Mesenchymal stem cell (in vitro differentiated cells and primary cell): ENCODE data around the gene GLO1.
A peak's percentile ranks its signal among the peaks of the same experiment; 100 is the strongest.

Experiments
- DNase-seq: peaks from one replicate; pipeline ENCODE4 v3.0.0-alpha.2; 2013
- H2AFZ ChIP-seq: one replicate; pipeline ENCODE4 v1.6.1; 2013; ENCODE audit warnings: low read depth, mild to moderate bottlenecking, control low read depth, inconsistent platforms, low read length, moderate library complexity
- H2AK5ac ChIP-seq: 2 replicates; pipeline ENCODE4 v1.6.1; 2013; ENCODE audit warnings: low read length, moderate library complexity, mild to moderate bottlenecking, inconsistent platforms; ENCODE audit not compliant: severe bottlenecking
- H2BK120ac ChIP-seq: one replicate; pipeline ENCODE4 v1.6.1; 2013; ENCODE audit warnings: low read depth, mild to moderate bottlenecking, inconsistent platforms, low read length, moderate library complexity
- H2BK12ac ChIP-seq, 2 experiments: one replicate each; pipeline ENCODE4 v1.6.1; 2013; ENCODE audit warnings: inconsistent platforms in 2 of 2, low read length in 2 of 2, mild to moderate bottlenecking in 2 of 2, moderate library complexity in 2 of 2, control low read depth in 1 of 2
- H2BK15ac ChIP-seq: one replicate; pipeline ENCODE4 v1.6.1; 2013; ENCODE audit warnings: mild to moderate bottlenecking, low read depth, inconsistent platforms; ENCODE audit not compliant: poor library complexity, severe bottlenecking
- H2BK5ac ChIP-seq: 2 replicates; pipeline ENCODE4 v1.6.1; 2013; ENCODE audit warnings: low read depth, mild to moderate bottlenecking, low read length, control low read depth, inconsistent platforms; ENCODE audit not compliant: poor library complexity, severe bottlenecking
- H3K14ac ChIP-seq, 2 experiments: one replicate each; pipeline ENCODE4 v1.6.1; 2013; ENCODE audit warnings: inconsistent platforms in 2 of 2, low read length in 2 of 2, control low read depth in 1 of 2, mild to moderate bottlenecking in 1 of 2, moderate library complexity in 1 of 2
- H3K18ac ChIP-seq, 2 experiments: one replicate each; pipeline ENCODE4 v1.6.1; 2013; ENCODE audit warnings: inconsistent platforms in 2 of 2, low read length in 2 of 2, control low read depth in 1 of 2, low read depth in 1 of 2, mild to moderate bottlenecking in 1 of 2
- H3K23ac ChIP-seq, 2 experiments: one replicate each; pipeline ENCODE4 v1.6.1; 2013; ENCODE audit warnings: inconsistent platforms in 2 of 2, low read length in 2 of 2, mild to moderate bottlenecking in 2 of 2, moderate library complexity in 2 of 2, control low read depth in 1 of 2
- H3K27ac ChIP-seq: 2 replicates; pipeline ENCODE4 v1.5.1; 2013; ENCODE audit warnings: mild to moderate bottlenecking, moderate library complexity, low read length, control low read depth, inconsistent platforms; ENCODE audit not compliant: poor library complexity, severe bottlenecking
- H3K27me3 ChIP-seq, 2 experiments: 2 replicates each; pipeline versions ENCODE4 v1.6.1 to v1.7.0; 2013; ENCODE audit warnings: low read length in 2 of 2, mild to moderate bottlenecking in 2 of 2, moderate library complexity in 2 of 2, control low read depth in 1 of 2, inconsistent platforms in 1 of 2; ENCODE audit not compliant: control insufficient read depth in 1 of 2, insufficient read depth in 1 of 2
- H3K36me3 ChIP-seq, 2 experiments: 2 replicates each; pipeline versions ENCODE4 v1.6.1 to v1.7.0; 2013; ENCODE audit warnings: low read length in 2 of 2, control low read depth in 1 of 2, inconsistent platforms in 1 of 2, low read depth in 1 of 2, mild to moderate bottlenecking in 1 of 2; ENCODE audit not compliant: insufficient read depth in 2 of 2, control insufficient read depth in 1 of 2
- H3K4ac ChIP-seq, 2 experiments: one replicate each; pipeline ENCODE4 v1.6.1; 2013; ENCODE audit warnings: inconsistent platforms in 2 of 2, low read length in 2 of 2, mild to moderate bottlenecking in 2 of 2, moderate library complexity in 2 of 2, control low read depth in 1 of 2, low read depth in 1 of 2
- H3K4me1 ChIP-seq: 2 replicates; pipeline ENCODE4 v1.6.1; 2013; ENCODE audit warnings: low read depth, low read length, control low read depth; ENCODE audit not compliant: control insufficient read depth, insufficient read depth
- H3K4me2 ChIP-seq: 2 replicates; pipeline ENCODE4 v1.6.1; 2013; ENCODE audit warnings: low read length, mild to moderate bottlenecking, inconsistent platforms; ENCODE audit not compliant: poor library complexity, severe bottlenecking
- H3K4me3 ChIP-seq, 2 experiments: 2 replicates each; pipeline versions ENCODE4 v1.5.1 to v1.7.0; 2013; ENCODE audit warnings: low read length in 2 of 2, mild to moderate bottlenecking in 2 of 2, control low read depth in 1 of 2, low read depth in 1 of 2; ENCODE audit not compliant: insufficient read depth in 1 of 2
- H3K79me1 ChIP-seq: replicated peaks from 2 replicates; pipeline ENCODE4 v1.6.1; 2013; ENCODE audit warnings: mild to moderate bottlenecking, control low read depth, low read length, inconsistent platforms; ENCODE audit not compliant: poor library complexity, severe bottlenecking
- H3K9ac ChIP-seq: 2 replicates; pipeline ENCODE4 v1.7.0; 2013; ENCODE audit warnings: mild to moderate bottlenecking, low read length, moderate library complexity
- H3K9me3 ChIP-seq: 2 replicates; pipeline ENCODE4 v1.7.0; 2013; ENCODE audit warnings: mild to moderate bottlenecking, low read length; ENCODE audit not compliant: control insufficient read depth
- H4K8ac ChIP-seq: one replicate; pipeline ENCODE4 v1.6.1; 2013; ENCODE audit warnings: inconsistent platforms, mild to moderate bottlenecking, low read length, moderate library complexity
- H4K91ac ChIP-seq: one replicate; pipeline ENCODE4 v1.6.1; 2013; ENCODE audit warnings: mild to moderate bottlenecking, low read length, inconsistent platforms
- WGBS: methylation state at CpG from one replicate; pipeline ENCODE4 v1.1.7; 2013; ENCODE audit warnings: mixed read lengths; 5-methylcytosine and 5-hydroxymethylcytosine counted together

Gene GLO1

DNA sequence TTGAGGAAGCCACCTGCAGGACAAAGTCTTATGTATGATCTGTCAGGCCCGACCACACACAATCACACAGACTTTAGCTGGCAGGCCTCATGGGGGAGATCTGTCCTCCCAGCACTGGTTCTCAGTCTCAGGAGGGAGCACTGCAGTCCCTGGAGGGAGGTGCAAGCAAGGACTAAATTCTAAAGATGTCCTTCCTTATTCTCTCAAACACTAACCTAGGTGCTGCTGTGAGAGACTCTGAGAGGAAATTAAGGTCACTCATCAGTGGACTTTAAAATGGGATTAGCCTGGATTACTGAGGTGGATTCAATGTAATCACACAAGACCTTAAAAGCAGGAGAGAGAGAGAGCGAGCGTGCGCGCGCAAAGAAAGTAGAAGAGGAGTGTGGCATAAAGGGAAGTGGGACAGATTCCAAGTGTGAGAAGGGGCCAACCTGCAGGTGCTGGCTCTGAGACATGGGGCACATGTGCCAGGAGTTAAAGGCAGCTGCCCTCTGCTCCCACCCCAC lies 14.3 kb downstream of the GLO1 start:
- no peak overlapping the region for H4K8ac ChIP-seq
- H3K23ac ChIP-seq: no peak overlapping the region
- H2AFZ ChIP-seq: no peak overlapping the region
- 99% methylated on average over 6 of the region's 6 CpGs for WGBS
- no peak overlapping the region for H2BK120ac ChIP-seq
- no peak overlapping the region for H3K27ac ChIP-seq
- peaks cover 3 to 16% of the 10 kb centered on the region in 2 experiments for H3K36me3 ChIP-seq
- no peak overlapping the region for H3K18ac ChIP-seq
- no peaks in the 10 kb centered on the region for H3K9me3 ChIP-seq
- no peak overlapping the region for H4K91ac ChIP-seq
- H3K4me2 ChIP-seq: no peak overlapping the region
- no peak for DNase-seq
- peak overlapping the region in 1 of 2 experiments; percentile 38 for H3K14ac ChIP-seq
- H3K9ac ChIP-seq: no peak overlapping the region
- H3K79me1 ChIP-seq: peaks cover 16% of the 10 kb centered on the region
- H2BK12ac ChIP-seq: no peak overlapping the region
- H2BK5ac ChIP-seq: no peak overlapping the region
- H3K4me3 ChIP-seq: no peak overlapping the region
- no peak overlapping the region for H2BK15ac ChIP-seq
- no peak overlapping the region for H2AK5ac ChIP-seq
- no peaks in the 10 kb centered on the region for H3K27me3 ChIP-seq
- H3K4ac ChIP-seq: no peak overlapping the region
- peaks cover 2% of the 10 kb centered on the region for H3K4me1 ChIP-seq

DNA sequence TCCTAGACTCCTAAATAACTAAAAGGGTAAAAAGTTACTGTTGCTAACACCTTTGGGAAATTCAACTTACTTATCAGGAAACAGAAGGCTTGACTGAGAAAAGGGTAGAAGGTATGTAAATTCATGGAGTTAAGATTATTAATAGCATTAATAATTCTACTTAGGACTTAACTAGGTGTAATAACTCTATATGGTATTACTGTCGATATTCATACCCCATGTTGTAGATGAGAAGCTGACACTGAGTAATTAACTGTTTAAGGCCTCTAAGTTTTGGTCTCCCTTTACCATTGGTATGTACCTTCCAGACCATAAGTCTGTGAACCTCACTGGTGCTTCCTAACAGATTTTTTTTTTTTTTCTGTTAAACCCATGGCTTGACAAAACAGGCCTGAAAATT lies 15.4 kb downstream of the GLO1 start:
- Histone ChIP-seq H3K18ac (no peak overlapping the region), H3K14ac (no peak overlapping the region), H3K27ac (no peak overlapping the region), H3K9ac (no peak overlapping the region), H3K4me3 (no peak overlapping the region), H2BK120ac (no peak overlapping the region), H3K36me3 (peaks cover 3 to 26% of the 10 kb centered on the region in 2 experiments), H2BK5ac (no peak overlapping the region), H4K91ac (no peak overlapping the region), H3K9me3 (no peaks in the 10 kb centered on the region), H2AFZ (no peak overlapping the region), H2BK12ac (no peak overlapping the region), H2BK15ac (no peak overlapping the region), H4K8ac (no peak overlapping the region), H3K79me1 (peaks cover 16% of the 10 kb centered on the region), H3K27me3 (no peaks in the 10 kb centered on the region), H3K4me2 (no peak overlapping the region), H3K23ac (no peak overlapping the region), H2AK5ac (no peak overlapping the region), H3K4me1 (peaks cover 2% of the 10 kb centered on the region), H3K4ac (no peak overlapping the region)
- WGBS: 100% methylated on average over 1 of the region's 1 CpG
- no peak for DNase-seq

DNA sequence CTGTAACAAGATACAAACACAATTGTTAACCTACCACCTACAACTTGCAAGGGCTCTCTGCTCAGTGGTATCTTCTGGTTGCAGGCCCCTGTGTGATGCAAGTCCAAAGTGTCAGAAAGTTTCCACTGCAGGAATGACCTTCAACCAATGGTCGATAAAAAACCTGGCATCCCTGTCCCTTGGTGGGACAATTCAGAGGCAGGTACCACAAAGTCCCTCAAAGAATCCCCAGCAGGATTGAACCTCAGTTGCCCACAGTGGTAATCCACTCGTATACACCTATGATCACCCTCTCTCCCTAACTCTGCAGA lies 15.9 kb downstream of the GLO1 start:
- Histone ChIP-seq H4K8ac (no peak overlapping the region), H3K27me3 (no peaks in the 10 kb centered on the region), H3K23ac (no peak overlapping the region), H3K36me3 (peaks cover 3 to 31% of the 10 kb centered on the region in 2 experiments), H3K9me3 (no peaks in the 10 kb centered on the region), H3K4me1 (peaks cover 2% of the 10 kb centered on the region), H3K4me3 (no peak overlapping the region), H4K91ac (no peak overlapping the region), H3K79me1 (peaks cover 16% of the 10 kb centered on the region), H3K4me2 (no peak overlapping the region), H2AK5ac (no peak overlapping the region), H2BK5ac (no peak overlapping the region), H3K18ac (no peak overlapping the region), H2BK120ac (no peak overlapping the region), H3K14ac (no peak overlapping the region), H2AFZ (no peak overlapping the region), H2BK15ac (no peak overlapping the region), H2BK12ac (no peak overlapping the region), H3K4ac (no peak overlapping the region), H3K9ac (no peak overlapping the region), H3K27ac (no peak overlapping the region)
- WGBS: 95% methylated on average over 2 of the region's 2 CpGs
- DNase-seq: no peak

DNA sequence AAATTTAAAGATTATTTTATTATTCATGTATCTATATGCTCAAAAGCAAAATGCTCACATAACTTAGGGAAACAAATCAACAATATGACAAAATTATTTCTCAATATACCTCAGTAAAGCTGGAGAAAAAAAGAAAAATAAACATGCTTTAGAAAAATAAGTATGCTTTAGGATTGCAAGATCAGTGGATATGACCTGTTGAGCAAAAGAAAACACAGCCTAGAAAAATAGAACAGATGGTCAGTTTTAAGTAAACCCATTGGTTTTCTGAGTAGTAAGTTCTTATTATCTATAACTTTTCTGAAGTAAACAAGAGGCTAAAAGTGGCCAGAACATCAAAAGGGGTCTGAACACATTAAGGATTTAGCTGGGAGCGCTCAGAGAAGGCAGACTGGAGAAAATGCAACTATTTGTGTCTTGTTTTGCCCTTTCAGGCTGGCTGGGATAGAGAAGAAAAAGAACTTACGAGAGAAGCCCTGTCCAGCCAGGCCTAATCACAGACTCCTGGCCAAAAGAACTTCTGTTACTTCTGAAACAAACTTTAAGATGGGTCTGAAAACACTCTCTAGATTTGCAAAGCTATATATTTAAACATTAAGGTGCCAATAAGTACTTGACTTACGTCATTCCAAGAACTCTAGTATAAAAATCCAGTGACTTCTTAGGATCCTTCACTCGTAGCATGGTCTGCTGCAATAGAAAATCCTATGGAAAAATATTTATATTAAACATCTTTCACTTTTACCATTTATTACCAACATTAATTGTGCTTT lies 16.5 kb downstream of the GLO1 start:
- H2AK5ac ChIP-seq: no peak overlapping the region
- no peak overlapping the region for H2BK15ac ChIP-seq
- H3K9ac ChIP-seq: no peak overlapping the region
- H2BK12ac ChIP-seq: no peak overlapping the region
- H4K91ac ChIP-seq: no peak overlapping the region
- no peak overlapping the region for H2AFZ ChIP-seq
- peaks cover 18% of the 10 kb centered on the region for H3K79me1 ChIP-seq
- no peak overlapping the region for H3K4me3 ChIP-seq
- no peak overlapping the region for H4K8ac ChIP-seq
- H3K4ac ChIP-seq: no peak overlapping the region
- no peak overlapping the region for H3K23ac ChIP-seq
- no peak overlapping the region for H2BK5ac ChIP-seq
- no peak overlapping the region for H3K18ac ChIP-seq
- no peaks in the 10 kb centered on the region for H3K9me3 ChIP-seq
- peaks cover 2% of the 10 kb centered on the region for H3K4me1 ChIP-seq
- 99% methylated on average over 4 of the region's 4 CpGs for WGBS
- H3K4me2 ChIP-seq: no peak overlapping the region
- H3K14ac ChIP-seq: no peak overlapping the region
- DNase-seq: no peak
- H2BK120ac ChIP-seq: peak overlapping the region; percentile 4
- peaks cover 3 to 37% of the 10 kb centered on the region in 2 experiments for H3K36me3 ChIP-seq
- no peaks in the 10 kb centered on the region for H3K27me3 ChIP-seq
- no peak overlapping the region for H3K27ac ChIP-seq
